GM12878 (cell line): ENCODE results near the gene VPS18. TPM values are rescaled to one million over a fixed set of nuclear protein-coding genes. Genes with fewer than 3 reads are reported as not detected.

ENCODE experiments used
- BHLHE40 ChIP-seq, 2 experiments: fragments of 450-650 bp in 1 of 2; IDR thresholded peaks; 2 replicates each; pipeline ENCODE4 v1.6.1; 2011 to 2017; ENCODE audit warnings: low read depth in 2 of 2, borderline replicate concordance in 1 of 2, improper control_type of control experiment in 1 of 2, low read length in 1 of 2, mild to moderate bottlenecking in 1 of 2
- CEBPB ChIP-seq, 2 experiments: fragments of 150-350 bp in 1 of 2; IDR thresholded peaks; 2 replicates each; pipeline ENCODE4 v1.6.1; 2012 to 2014; ENCODE audit warnings: low read depth in 2 of 2, low read length in 2 of 2, borderline replicate concordance in 1 of 2, inconsistent platforms in 1 of 2
- CHD2 ChIP-seq: IDR thresholded peaks from 2 replicates; pipeline ENCODE4 v1.6.1; 2011; ENCODE audit warnings: low read depth, low read length, improper control_type of control experiment, borderline replicate concordance
- LARP7 ChIP-seq: fragments of 450-650 bp; IDR thresholded peaks from 2 replicates; pipeline ENCODE4 v1.6.1; 2017; ENCODE audit warnings: mild to moderate bottlenecking
- MEF2B ChIP-seq: fragments of 450-650 bp; IDR thresholded peaks from 2 replicates; pipeline ENCODE4 v1.6.1; 2018; ENCODE audit warnings: mild to moderate bottlenecking, moderate library complexity; ENCODE audit not compliant: partially characterized antibody, poor library complexity, severe bottlenecking
- MXI1 ChIP-seq: fragments of 150-350 bp; IDR thresholded peaks from 2 replicates; pipeline ENCODE4 v1.6.1; 2011; ENCODE audit warnings: low read depth, mild to moderate bottlenecking, inconsistent platforms, low read length, improper control_type of control experiment
- NBN ChIP-seq: fragments of 450-650 bp; IDR thresholded peaks from 2 replicates; pipeline ENCODE4 v1.6.1; 2016
- NFXL1 ChIP-seq: fragments of 450-650 bp; IDR thresholded peaks from 2 replicates; pipeline ENCODE4 v1.6.1; 2017; ENCODE audit warnings: antibody characterized with exemption, mild to moderate bottlenecking, borderline replicate concordance
- POU2F2 ChIP-seq: IDR thresholded peaks from 3 replicates; pipeline ENCODE4 v1.6.1; 2011; ENCODE audit warnings: low read depth, mild to moderate bottlenecking, low read length, borderline replicate concordance
- RELA ChIP-seq: fragments of 450-650 bp; IDR thresholded peaks from 2 replicates; pipeline ENCODE4 v1.8.0; 2014; ENCODE audit warnings: borderline replicate concordance; ENCODE audit not compliant: partially characterized antibody
- SMAD5 ChIP-seq: IDR thresholded peaks from 2 replicates; pipeline ENCODE4 v1.6.1; 2016; ENCODE audit warnings: antibody characterized with exemption, low read depth
- SMC3 ChIP-seq: IDR thresholded peaks from 2 replicates; pipeline ENCODE4 v1.6.1; 2011; ENCODE audit warnings: low read length, improper control_type of control experiment, borderline replicate concordance
- TCF12 ChIP-seq: IDR thresholded peaks from 2 replicates; pipeline ENCODE4 v1.6.1; 2011; ENCODE audit warnings: low read depth, mild to moderate bottlenecking, low read length
- polyA plus RNA-seq, 11 experiments: library from polyadenylated mRNA; depleted of rRNA in 4 of 11; unstranded in 6 of 11; stranded (reverse) in 5 of 11; fragments of >200 nt; fragmentation: Nextera tagmentation in 4 of 11; fragmentation: Illumina TruSeq in 1 of 11; extraction: Ambion mirVana in 4 of 11; extraction: Trizol in 1 of 11; gene quantifications; 1 replicate in 1 of 11; 2 replicates in 10 of 11; pipeline versions ENCODE4 v1.2.1 to v1.2.3, GENCODE V29; 2011 to 2016; ENCODE audit warnings: inconsistent platforms in 2 of 11, missing spikeins in 2 of 11, low read depth in 1 of 11
- total RNA-seq, 4 experiments: library from RNA; depleted of rRNA in 3 of 4; stranded (reverse); fragments of >200 nt in 3 of 4; fragmentation: Illumina TruSeq in 1 of 4; extraction: Trizol in 1 of 4; gene quantifications; 2 replicates each; pipeline versions ENCODE4 v1.2.1 to v1.2.3, GENCODE V29; 2013 to 2021

VPS18 gene
- total and polyA plus RNA-seq, 10 of the 15 experiments (the other 5 are each of a cell fraction or from before 2014, with no cell fraction given) = 0.71 to 20.4 (median 10.6) TPM

DNA sequence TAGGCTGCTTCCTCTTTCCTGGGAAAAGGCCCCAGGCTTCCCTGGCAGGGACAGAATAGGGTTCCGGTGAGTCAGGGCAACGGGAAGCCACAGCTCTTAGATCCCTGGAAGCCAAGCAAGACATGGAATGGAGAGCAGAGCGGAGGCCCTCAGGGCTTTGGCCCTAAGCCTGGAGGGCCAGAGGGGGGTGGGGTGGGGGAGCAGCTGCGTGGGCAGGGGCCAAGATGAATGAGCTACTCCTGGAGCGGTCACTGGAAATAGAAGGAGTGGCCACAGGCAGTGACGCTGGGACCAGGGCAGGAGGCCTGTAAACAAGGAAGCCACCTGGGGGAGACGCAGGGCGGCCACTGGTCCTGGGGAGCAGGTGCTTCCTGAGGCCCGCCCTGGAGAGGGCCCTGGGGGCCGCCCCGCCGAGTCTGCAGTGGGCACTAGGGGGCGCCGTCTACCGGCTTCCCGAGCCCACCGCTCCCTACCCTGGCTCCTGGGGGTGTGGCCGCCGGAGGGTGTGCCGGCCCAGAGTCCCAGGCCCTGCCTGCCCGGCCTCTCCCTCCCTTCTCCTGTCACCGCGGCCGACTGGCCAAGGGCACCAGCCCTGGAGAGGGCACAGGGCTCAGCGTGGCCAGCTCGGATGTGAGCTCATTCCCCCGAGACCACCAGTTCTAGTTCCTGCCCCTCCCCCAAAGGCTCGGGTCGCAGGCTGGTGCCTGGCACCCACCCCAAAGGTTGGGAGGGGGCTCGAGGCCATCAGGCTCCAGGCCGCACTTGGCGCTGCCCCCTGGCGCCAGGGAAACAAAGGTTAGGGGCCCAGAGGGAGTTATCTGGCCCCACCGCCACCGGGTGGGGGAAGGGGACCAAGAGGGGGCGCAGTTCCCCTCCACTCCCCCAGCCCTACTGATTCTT lies 12.1 kb downstream of the VPS18 start (continued):
- TF ChIP-seq TCF12 = peak; percentile 87
- peak; percentile 71 for TF ChIP-seq MEF2B
- 0 out of 2 replicates have a peak, but pooled peaks have one; percentile 17 for TF ChIP-seq CHD2
- peak; percentile 71 for TF ChIP-seq SMC3
- no peak for TF ChIP-seq CEBPB (IDR thresholded peaks at IDR 0.05; ENCODE audit: borderline replicate concordance in 1 of 2, low read depth in 2 of 2, low read length in 2 of 2)
- TF ChIP-seq NBN = 0 out of 2 replicates have a peak, but pooled peaks have one; percentile 34
- no peak for TF ChIP-seq NFXL1
- peak; percentile 20 to 57; a peak in 1 of 4 replicates for TF ChIP-seq BHLHE40 (IDR thresholded peaks at IDR 0.05; ENCODE audit: borderline replicate concordance in 1 of 2, low read depth in 2 of 2, low read length in 1 of 2)
- TF ChIP-seq POU2F2 = peak; percentile 12; the same call in 1 of the 3 replicates
- TF ChIP-seq MXI1 = peak; percentile 43; the same call in 1 of the 2 replicates
- TF ChIP-seq SMAD5 = no peak
- peak; percentile 19 for TF ChIP-seq RELA
- TF ChIP-seq LARP7 = peak; percentile 72
